Lung (tissue), 12 donors: ENCODE results near the gene EPS8L3. TPM values are rescaled to one million over a fixed set of nuclear protein-coding genes. Genes with fewer than 3 reads are reported as not detected.

ENCODE experiments used
- ATAC-seq: fragments of 200-7000 bp; cut with Tn5 transposase; one replicate; pipeline ENCODE4 v1.9.1; 2020; ENCODE audit warnings: moderate number of reproducible peaks; ENCODE audit not compliant: insufficient read depth, low FRiP score
- DNase-seq, 3 donors: peaks; one replicate each; pipeline ENCODE4 v3.0.0-alpha.2; 2013 to 2017
- H3K27ac ChIP-seq, 2 donors: one replicate each; pipeline ENCODE4 v1.5.1; 2013; ENCODE audit warnings: mild to moderate bottlenecking in 2 of 2, moderate library complexity in 2 of 2, control low read depth in 1 of 2, inconsistent platforms in 1 of 2, low read depth in 1 of 2, low read length in 1 of 2
- H3K27me3 ChIP-seq, 3 donors: one replicate each; pipeline ENCODE4 v1.5.1; 2013; ENCODE audit warnings: low read length in 2 of 3; ENCODE audit not compliant: control insufficient read depth in 3 of 3, insufficient read depth in 3 of 3
- H3K36me3 ChIP-seq, 4 donors: one replicate each; pipeline ENCODE4 v1.5.1; 2013; ENCODE audit warnings: low read length in 4 of 4, mild to moderate bottlenecking in 1 of 4, moderate library complexity in 1 of 4; ENCODE audit not compliant: control insufficient read depth in 4 of 4, insufficient read depth in 4 of 4
- H3K4me1 ChIP-seq, 5 donors: one replicate each; pipeline ENCODE4 v1.5.1; 2013; ENCODE audit warnings: low read length in 5 of 5, mild to moderate bottlenecking in 2 of 5, moderate library complexity in 1 of 5; ENCODE audit not compliant: control insufficient read depth in 5 of 5, insufficient read depth in 5 of 5
- H3K4me3 ChIP-seq: one replicate; pipeline ENCODE4 v1.5.1; 2013; ENCODE audit warnings: mild to moderate bottlenecking, control low read depth, moderate library complexity
- H3K9ac ChIP-seq, 2 donors: one replicate each; pipeline ENCODE4 v1.5.1; 2013; ENCODE audit warnings: low read length in 2 of 2, control low read depth in 1 of 2; ENCODE audit not compliant: insufficient read depth in 1 of 2
- H3K9me3 ChIP-seq, 4 donors: one replicate each; pipeline ENCODE4 v1.5.1; 2013; ENCODE audit warnings: low read length in 3 of 4, mild to moderate bottlenecking in 1 of 4, moderate library complexity in 1 of 4; ENCODE audit not compliant: control insufficient read depth in 4 of 4, insufficient read depth in 3 of 4
- CTCF ChIP-seq: IDR thresholded peaks from 2 replicates; pipeline ENCODE4 v1.5.1; 2012; ENCODE audit warnings: mild to moderate bottlenecking; ENCODE audit errors: control extremely low read depth, extremely low read depth
- WGBS, 2 donors: extraction: QIAGEN DNeasy Blood & Tissue Kit; methylation state at CpG; one replicate each; pipeline ENCODE4 v1.1.7; 2013; 5-methylcytosine and 5-hydroxymethylcytosine counted together
- polyA plus RNA-seq, 2 donors: library from polyadenylated mRNA; stranded (reverse); fragments of 200-250 nt; gene quantifications; one replicate each; pipeline ENCODE4 v1.2.1, GENCODE V29; 2013
- total RNA-seq, 2 donors: library from RNA; depleted of rRNA in 1 of 2; stranded (reverse); fragments of >200 nt in 1 of 2; gene quantifications; one replicate each; pipeline ENCODE4 v1.2.1, GENCODE V29; 2014 to 2021
- donor health status: control.
- donor health status: control.
- donor health status: Bipolar disorder and iron deficiency.
- donor health status: healthy.
- donor health status: DM: yes; HTN: yes; CAD: no.

EPS8L3 gene
- total and polyA plus RNA-seq, 4 donors = 0.10 to 0.52 TPM; not detected in 2

GRCh38 chr1:109805486-109806165 lies 41.9 kb upstream of the EPS8L3 start:
- DNase-seq (peak; percentile 62 to 79 (median 74)), ATAC-seq (no peak)
- TF ChIP-seq CTCF = no peak
- Histone ChIP-seq H3K4me1 (peaks cover 0 to 35% (median 5%) of the 10 kb centered on the region in 5 donors), H3K27ac (no peak overlapping the region), H3K4me3 (no peak overlapping the region), H3K27me3 (no peaks in the 10 kb centered on the region), H3K9me3 (no peaks in the 10 kb centered on the region), H3K36me3 (no peaks in the 10 kb centered on the region), H3K9ac (no peak overlapping the region)
- WGBS, 2 donors = 67 to 73% methylated on average over 8 of the region's 8 CpGs

GRCh38 chr1:109804660-109805059 lies 40.9 kb upstream of the EPS8L3 start:
- DNase-seq (no peak), ATAC-seq (no peak)
- peaks cover 0 to 35% (median 5%) of the 10 kb centered on the region in 5 donors for H3K4me1 ChIP-seq
- H3K27ac ChIP-seq = no peak overlapping the region
- H3K36me3 ChIP-seq = no peaks in the 10 kb centered on the region
- no peak overlapping the region for H3K4me3 ChIP-seq
- 86% methylated on average over 4 of the region's 4 CpGs for WGBS, 2 donors
- H3K27me3 ChIP-seq = no peaks in the 10 kb centered on the region
- no peak overlapping the region for H3K9ac ChIP-seq
- no peaks in the 10 kb centered on the region for H3K9me3 ChIP-seq
- TF ChIP-seq CTCF = no peak

DNA sequence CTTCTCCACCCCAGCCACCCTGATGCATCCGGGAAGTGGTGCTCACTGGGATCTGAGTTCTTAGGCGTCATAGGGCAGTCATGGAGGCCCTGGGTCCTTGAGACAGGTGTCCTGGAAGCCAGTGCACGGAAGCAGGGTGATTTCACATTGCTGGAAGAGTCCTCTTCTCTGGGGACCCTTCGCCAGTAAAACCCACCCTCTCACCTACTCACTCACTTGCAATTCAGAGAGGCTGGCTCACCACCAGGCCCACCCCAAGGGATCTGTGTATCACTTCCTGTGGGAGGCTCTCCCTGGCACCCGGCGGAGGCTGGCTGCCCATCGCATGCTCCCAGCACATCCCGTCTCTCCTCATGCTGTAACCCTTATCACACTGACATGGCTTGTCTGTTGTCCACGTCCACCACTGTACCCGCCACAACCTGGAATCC lies 40.2 kb upstream of the EPS8L3 start:
- peaks cover 0 to 35% (median 5%) of the 10 kb centered on the region in 5 donors for H3K4me1 ChIP-seq
- H3K9ac ChIP-seq = no peak overlapping the region
- no peak for TF ChIP-seq CTCF
- no peak overlapping the region for H3K4me3 ChIP-seq
- ATAC-seq (no peak), DNase-seq (peak in 1 of 3 donors; percentile 13)
- peak overlapping the region in 1 of 2 donors; percentile 26 for H3K27ac ChIP-seq
- H3K27me3 ChIP-seq = no peaks in the 10 kb centered on the region
- H3K9me3 ChIP-seq = no peaks in the 10 kb centered on the region
- no peaks in the 10 kb centered on the region for H3K36me3 ChIP-seq
- WGBS, 2 donors = 63 to 73% methylated on average over 10 of the region's 10 CpGs
